Keratinocyte (primary cell): Measurements from ENCODE around the gene DIAPH2. TPM values are rescaled to one million over a fixed set of nuclear protein-coding genes. Genes with fewer than 3 reads are reported as not detected.

Experiments used
- DNase-seq: peaks from one replicate; pipeline ENCODE4 v3.0.0-alpha.2; 2011; ENCODE audit warnings: low read depth, missing footprints, low spot score
- FAIRE-seq: peaks from 2 replicates; lab custom pipeline; 2011; peaks lifted over from hg19 to GRCh38; lab: Jason Lieb, UNC
- H2AFZ ChIP-seq: 2 replicates; pipeline ENCODE4 v1.6.0; 2012; ENCODE audit warnings: low read length, control low read depth, inconsistent platforms; ENCODE audit not compliant: control insufficient read depth
- H3K27ac ChIP-seq: 2 replicates; pipeline ENCODE4 v1.5.1; 2011; ENCODE audit warnings: low read length; ENCODE audit not compliant: control insufficient read depth, insufficient read depth
- H3K27me3 ChIP-seq: 3 replicates; pipeline ENCODE4 v1.6.0; 2011; ENCODE audit warnings: low read length; ENCODE audit not compliant: control insufficient read depth, insufficient read depth; ENCODE audit errors: extremely low read depth
- H3K36me3 ChIP-seq, 2 experiments: 2 replicates in 1 of 2; 3 replicates in 1 of 2; pipeline ENCODE4 v1.5.1; 2011; ENCODE audit warnings: low read length in 2 of 2, mild to moderate bottlenecking in 1 of 2; ENCODE audit not compliant: control insufficient read depth in 2 of 2, insufficient read depth in 2 of 2; ENCODE audit errors: extremely low read depth in 1 of 2
- H3K4me1 ChIP-seq: 3 replicates; pipeline ENCODE4 v1.5.1; 2011; ENCODE audit warnings: low read length; ENCODE audit not compliant: control insufficient read depth, insufficient read depth; ENCODE audit errors: extremely low read depth
- H3K4me2 ChIP-seq: 3 replicates; pipeline ENCODE4 v1.6.0; 2011; ENCODE audit warnings: low read depth, low read length; ENCODE audit not compliant: control insufficient read depth, insufficient read depth; ENCODE audit errors: extremely low read depth
- H3K4me3 ChIP-seq, 3 experiments: fragments of 200-600 bp in 1 of 3; sonication (generic) in 1 of 3; 2 replicates in 2 of 3; 3 replicates in 1 of 3; pipeline ENCODE4 v1.5.1; 2011 to 2016; ENCODE audit warnings: low read length in 3 of 3, mild to moderate bottlenecking in 3 of 3, control low read depth in 2 of 3, inconsistent platforms in 1 of 3, low read depth in 1 of 3, mixed read lengths in 1 of 3, mixed run types in 1 of 3, moderate library complexity in 1 of 3; ENCODE audit not compliant: control insufficient read depth in 2 of 3, insufficient read depth in 2 of 3; ENCODE audit errors: extremely low read depth in 1 of 3
- H3K79me2 ChIP-seq: 2 replicates; pipeline ENCODE4 v1.6.0; 2012; ENCODE audit warnings: low read length; ENCODE audit not compliant: control insufficient read depth, insufficient read depth
- H3K9ac ChIP-seq: 3 replicates; pipeline ENCODE4 v1.6.0; 2011; ENCODE audit warnings: low read length; ENCODE audit not compliant: control insufficient read depth, insufficient read depth; ENCODE audit errors: extremely low read depth
- H3K9me1 ChIP-seq: 3 replicates; pipeline ENCODE4 v1.6.0; 2011; ENCODE audit warnings: low read length; ENCODE audit not compliant: control insufficient read depth, insufficient read depth; ENCODE audit errors: extremely low read depth
- H3K9me3 ChIP-seq: 2 replicates; pipeline ENCODE4 v1.5.1; 2012; ENCODE audit warnings: low read depth, low read length; ENCODE audit not compliant: control insufficient read depth
- H4K20me1 ChIP-seq: 3 replicates; pipeline ENCODE4 v1.6.0; 2011; ENCODE audit warnings: low read length; ENCODE audit not compliant: control insufficient read depth, insufficient read depth; ENCODE audit errors: extremely low read depth
- EZH2 ChIP-seq: IDR thresholded peaks from one replicate; pipeline ENCODE4 v1.6.1; 2012; ENCODE audit warnings: inconsistent platforms, mild to moderate bottlenecking, low read length, moderate library complexity
- dilution Hi-C: fragments of 300-500 bp; cut with MboI; formaldehyde crosslinking; loops from one replicate; pipeline ENCODE4 v1.7.0; 2020; ENCODE audit warnings: low sequenced_read_pairs; ENCODE audit not compliant: extremely low pct_ligation_motif_present
- polyA plus RNA-seq, 5 experiments: library from polyadenylated mRNA; depleted of rRNA in 3 of 5; stranded (reverse) in 3 of 5; stranded (forward) in 1 of 5; unstranded in 1 of 5; fragments of >200 nt; gene quantifications; 1 replicate in 1 of 5; 2 replicates in 3 of 5; 3 replicates in 1 of 5; pipeline versions ENCODE4 v1.2.1 to v1.2.3, GENCODE V29; 2011 to 2012; ENCODE audit warnings: missing spikeins in 2 of 5, low read depth in 1 of 5, low replicate concordance in 1 of 5
- TF ChIP-seq, protein P1 (sequence below), 3 experiments: IDR thresholded peaks in 1 of 3; conservative IDR thresholded peaks in 1 of 3; optimal IDR thresholded peaks in 1 of 3; 2 replicates in 2 of 3; 3 replicates in 1 of 3; pipeline versions ENCODE3 to v1.5.1; 2011; ENCODE audit warnings: low read length in 3 of 3, mild to moderate bottlenecking in 3 of 3, moderate library complexity in 2 of 3, control low read depth in 1 of 3, inconsistent platforms in 1 of 3; ENCODE audit not compliant: insufficient read depth in 2 of 3; ENCODE audit errors: extremely low read depth in 1 of 3

The DIAPH2 gene
- polyA plus RNA-seq, 1 donor (not counting 4 experiments of a cell fraction or from before 2014, with no cell fraction given), result 7.4 TPM

- no peaks in the 10 kb centered on the region for H3K27me3 ChIP-seq
- no peaks in the 10 kb centered on the region for H3K79me2 ChIP-seq
- TF ChIP-seq, protein P1, sequence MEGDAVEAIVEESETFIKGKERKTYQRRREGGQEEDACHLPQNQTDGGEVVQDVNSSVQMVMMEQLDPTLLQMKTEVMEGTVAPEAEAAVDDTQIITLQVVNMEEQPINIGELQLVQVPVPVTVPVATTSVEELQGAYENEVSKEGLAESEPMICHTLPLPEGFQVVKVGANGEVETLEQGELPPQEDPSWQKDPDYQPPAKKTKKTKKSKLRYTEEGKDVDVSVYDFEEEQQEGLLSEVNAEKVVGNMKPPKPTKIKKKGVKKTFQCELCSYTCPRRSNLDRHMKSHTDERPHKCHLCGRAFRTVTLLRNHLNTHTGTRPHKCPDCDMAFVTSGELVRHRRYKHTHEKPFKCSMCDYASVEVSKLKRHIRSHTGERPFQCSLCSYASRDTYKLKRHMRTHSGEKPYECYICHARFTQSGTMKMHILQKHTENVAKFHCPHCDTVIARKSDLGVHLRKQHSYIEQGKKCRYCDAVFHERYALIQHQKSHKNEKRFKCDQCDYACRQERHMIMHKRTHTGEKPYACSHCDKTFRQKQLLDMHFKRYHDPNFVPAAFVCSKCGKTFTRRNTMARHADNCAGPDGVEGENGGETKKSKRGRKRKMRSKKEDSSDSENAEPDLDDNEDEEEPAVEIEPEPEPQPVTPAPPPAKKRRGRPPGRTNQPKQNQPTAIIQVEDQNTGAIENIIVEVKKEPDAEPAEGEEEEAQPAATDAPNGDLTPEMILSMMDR (optimal IDR thresholded peaks at IDR 0.05 in 1 of 3, IDR thresholded peaks at IDR 0.05 in 1 of 3, conservative IDR thresholded peaks at IDR 0.05 in 1 of 3; ENCODE audit: extremely low read depth in 1 of 3, insufficient read depth in 2 of 3, low read length in 3 of 3), result no peak
- no peak for TF ChIP-seq EZH2
- H3K27ac ChIP-seq, result no peak overlapping the region
- dilution Hi-C loops, result no loop called here
- H3K9me3 ChIP-seq, result no peaks in the 10 kb centered on the region
- H4K20me1 ChIP-seq, result no peaks in the 10 kb centered on the region
- H3K4me3 ChIP-seq, result no peak overlapping the region
- H2AFZ ChIP-seq, result no peak overlapping the region
- no peak for DNase-seq
- H3K9me1 ChIP-seq, result no peaks in the 10 kb centered on the region
- H3K4me2 ChIP-seq, result no peak overlapping the region
- no peaks in the 10 kb centered on the region for H3K36me3 ChIP-seq
- H3K4me1 ChIP-seq, result peaks cover 4% of the 10 kb centered on the region
- no peak for FAIRE-seq
- no peak overlapping the region for H3K9ac ChIP-seq
Observed at GRCh38 chrX:97384685-97385084, 700.0 kb downstream of the DIAPH2 start.

DNA sequence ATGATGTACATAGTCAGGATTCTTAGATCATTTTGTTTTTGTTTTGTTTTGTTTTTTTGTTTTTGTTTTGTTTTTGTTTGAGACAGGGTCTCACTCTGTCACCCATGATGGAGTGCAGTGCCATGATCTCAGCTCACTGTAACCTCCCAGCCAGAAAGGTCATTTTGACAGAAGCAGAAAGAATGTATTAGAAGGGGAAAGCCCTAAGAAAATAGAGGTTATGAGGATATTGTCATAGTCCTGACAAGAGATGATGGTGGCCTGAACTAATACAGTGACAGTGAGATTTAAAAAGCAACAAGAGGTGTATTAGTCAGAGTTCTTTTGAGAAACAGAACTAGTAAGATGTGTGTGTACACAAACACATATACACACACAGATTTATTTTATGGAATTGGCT, 702.4 kb downstream of the DIAPH2 start:
- Histone ChIP-seq H3K27me3 (no peaks in the 10 kb centered on the region), H3K36me3 (no peaks in the 10 kb centered on the region), H3K4me1 (peaks cover 10% of the 10 kb centered on the region), H3K9me3 (no peaks in the 10 kb centered on the region), H4K20me1 (no peaks in the 10 kb centered on the region), H3K9me1 (no peaks in the 10 kb centered on the region), H2AFZ (no peak overlapping the region), H3K79me2 (no peaks in the 10 kb centered on the region), H3K4me2 (no peak overlapping the region), H3K4me3 (no peak overlapping the region), H3K27ac (no peak overlapping the region), H3K9ac (no peak overlapping the region)
- dilution Hi-C loops, result no loop called here
- no peak for DNase-seq
- TF ChIP-seq, protein P1 (optimal IDR thresholded peaks at IDR 0.05 in 1 of 3, IDR thresholded peaks at IDR 0.05 in 1 of 3, conservative IDR thresholded peaks at IDR 0.05 in 1 of 3; ENCODE audit: extremely low read depth in 1 of 3, insufficient read depth in 2 of 3, low read length in 3 of 3), result no peak
- no peak for TF ChIP-seq EZH2
- FAIRE-seq, result no peak
